ENCODE results near the gene SH2D1A.
A peak's percentile ranks its signal among the peaks of the same experiment; 100 is the strongest.

Gene SH2D1A

DNA sequence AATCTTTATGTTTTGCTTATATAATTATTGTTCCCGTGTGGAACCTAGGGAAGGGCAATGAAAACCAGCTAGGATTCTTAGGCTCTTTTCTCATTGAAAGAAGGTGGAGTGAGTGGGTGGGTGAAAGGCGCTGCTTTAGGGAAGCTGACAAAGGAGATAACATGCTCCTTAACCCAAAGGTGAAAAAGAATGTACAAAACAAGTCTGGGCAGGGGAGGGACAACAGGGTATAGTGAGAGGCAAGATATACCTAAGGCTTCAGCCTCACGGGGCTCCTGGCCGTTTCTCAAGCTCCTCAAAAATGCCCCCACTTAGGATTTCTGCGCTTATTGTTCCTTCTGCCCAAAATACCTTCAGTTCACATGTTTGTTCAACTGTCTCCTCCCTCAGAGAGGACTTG is 1.8 kb downstream of the SH2D1A start:
- DNase-seq: no peak
- in situ Hi-C loops (cut with MboI; ENCODE audit: low pct_unique_long_range_greater_than_20kb, low sequenced_read_pairs): no loop called here

DNA sequence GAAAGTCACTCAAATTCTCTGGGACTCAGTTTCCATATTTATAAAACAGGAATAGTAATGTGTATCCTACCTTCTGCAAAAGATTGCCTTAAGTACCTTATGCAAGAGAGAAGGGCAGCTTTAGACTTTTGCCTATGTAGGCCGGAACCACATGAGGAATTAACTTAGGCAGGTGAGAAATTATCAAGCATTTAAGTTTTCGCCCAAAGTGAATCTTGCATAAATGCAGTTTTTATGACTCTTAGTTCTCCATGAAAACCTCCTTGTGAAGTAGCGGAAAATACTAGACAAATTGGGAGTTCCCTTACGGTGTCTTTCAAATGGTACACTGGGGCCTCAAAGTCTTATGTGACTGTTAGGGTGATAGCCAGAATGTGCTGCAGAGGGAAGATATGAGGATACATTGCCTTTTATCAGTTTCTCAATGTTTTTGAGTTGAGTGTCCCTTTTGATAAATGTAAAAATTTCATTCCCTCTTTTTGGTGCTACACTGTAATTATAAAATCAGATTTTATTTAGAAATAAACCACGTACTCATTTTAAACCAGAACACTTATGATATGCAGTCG is 2.6 kb downstream of the SH2D1A start:
- in situ Hi-C loops (cut with MboI; ENCODE audit: low pct_unique_long_range_greater_than_20kb, low sequenced_read_pairs): no loop called here
- no peak for DNase-seq

DNA sequence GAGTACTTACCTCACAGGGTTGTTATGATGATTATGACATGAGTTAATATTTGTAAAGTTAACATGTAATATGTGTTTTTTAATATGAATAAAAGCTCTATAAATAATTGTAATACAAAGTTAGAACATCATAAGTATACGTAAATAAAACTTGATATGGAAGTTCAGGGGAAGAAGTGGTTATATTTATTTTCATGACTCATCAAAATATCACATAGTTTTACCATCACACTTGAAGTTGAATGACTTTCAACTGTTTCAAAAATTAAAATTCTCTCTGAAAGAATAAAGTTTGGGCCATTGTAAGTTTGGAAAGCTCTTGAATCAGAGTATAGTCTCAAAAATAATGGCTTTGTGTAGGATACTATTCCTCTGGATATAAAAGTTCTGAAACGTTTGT is 8.3 kb downstream of the SH2D1A start:
- DNase-seq: no peak
- in situ Hi-C loops (cut with MboI; ENCODE audit: low pct_unique_long_range_greater_than_20kb, low sequenced_read_pairs): no loop called here

DNA sequence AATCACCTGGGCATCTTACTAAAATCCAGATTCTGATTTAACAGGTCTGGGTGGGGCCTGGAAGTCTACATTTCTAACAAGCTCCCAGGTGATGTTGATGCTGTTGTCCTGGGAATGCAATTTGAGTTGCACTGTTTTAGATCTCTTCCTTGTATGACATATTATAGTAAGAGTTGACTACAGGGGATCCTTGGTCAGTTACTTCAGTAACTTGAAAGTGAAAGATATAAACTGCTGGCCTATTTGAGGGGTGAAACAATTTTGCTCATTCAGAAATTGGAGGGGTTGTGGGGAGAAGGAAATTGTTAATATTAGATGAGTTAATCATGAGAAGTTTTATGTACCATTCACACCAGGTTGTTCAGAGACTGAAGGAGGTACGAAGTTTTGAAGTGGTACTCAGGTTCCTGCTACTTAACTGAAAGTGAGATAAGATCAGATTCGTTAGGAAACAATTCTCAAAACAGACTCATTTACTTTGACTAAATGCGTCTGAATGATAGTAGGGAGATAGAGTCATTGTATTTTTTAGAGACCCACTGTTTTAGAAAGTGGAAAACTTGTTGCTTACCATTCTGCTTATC is 12.5 kb downstream of the SH2D1A start:
- DNase-seq: no peak
- in situ Hi-C loops (cut with MboI; ENCODE audit: low pct_unique_long_range_greater_than_20kb, low sequenced_read_pairs): no loop called here

DNA sequence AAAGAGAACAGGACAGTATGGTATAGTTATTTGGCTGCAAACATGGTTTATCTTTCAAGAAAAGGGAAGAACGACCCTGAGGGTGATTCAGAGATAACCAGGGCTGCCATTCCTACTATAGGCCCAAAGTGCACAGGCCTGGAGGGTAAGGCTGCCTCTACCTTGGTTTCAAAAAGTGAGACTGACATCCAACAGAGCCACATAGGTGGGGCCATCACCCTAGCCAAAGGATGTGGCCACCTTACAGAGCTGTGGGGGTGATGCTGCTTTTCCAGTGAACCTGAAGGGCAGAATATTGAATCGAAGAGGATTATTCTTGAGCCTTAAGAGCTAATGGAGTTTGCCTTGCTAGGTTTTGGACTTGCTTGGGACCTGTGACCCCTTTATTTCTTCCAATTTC is 15.7 kb downstream of the SH2D1A start:
- DNase-seq: no peak
- in situ Hi-C loops (cut with MboI; ENCODE audit: low pct_unique_long_range_greater_than_20kb, low sequenced_read_pairs): no loop called here

DNA sequence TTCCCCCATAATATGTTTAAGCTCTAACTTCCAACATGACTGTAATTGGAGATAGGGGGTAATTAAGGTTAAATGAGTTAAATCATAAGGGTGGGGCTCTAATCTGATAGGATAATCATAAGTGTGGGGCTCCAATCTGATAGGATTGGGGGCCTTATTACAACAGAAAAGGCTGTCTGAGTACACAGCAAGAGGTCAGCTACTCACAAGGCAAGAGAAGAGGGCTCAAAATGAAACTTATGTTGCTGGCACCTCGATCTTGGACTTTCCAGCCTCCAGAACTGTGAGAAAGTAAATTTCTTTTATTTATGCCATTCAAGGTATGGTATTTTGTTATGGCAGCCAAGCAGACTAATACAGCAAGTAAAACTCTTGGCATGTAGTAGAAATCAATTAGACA is 16.4 kb downstream of the SH2D1A start:
- no peak for DNase-seq
- in situ Hi-C loops (cut with MboI; ENCODE audit: low pct_unique_long_range_greater_than_20kb, low sequenced_read_pairs): no loop called here

DNA sequence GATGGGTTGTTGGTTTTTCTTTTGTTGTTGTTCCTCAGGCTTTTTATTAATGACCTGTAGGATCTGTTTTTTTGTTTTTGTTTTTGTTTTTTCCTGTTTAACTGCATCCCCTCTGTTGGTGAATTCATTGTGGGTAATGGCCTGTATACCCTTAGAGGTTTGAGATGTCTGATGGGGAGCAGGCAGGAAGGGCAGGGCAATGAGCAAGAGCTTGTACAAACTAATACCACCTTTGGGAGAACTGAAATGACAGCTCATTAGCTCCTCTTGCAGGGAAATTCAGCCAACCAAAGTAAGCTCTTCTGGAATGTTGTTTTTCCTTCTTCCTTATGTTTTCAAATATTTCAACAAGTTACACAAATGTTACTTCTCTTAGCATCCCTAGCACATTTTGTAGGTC is 23.4 kb downstream of the SH2D1A start:
- DNase-seq: no peak
- in situ Hi-C loops (cut with MboI; ENCODE audit: low pct_unique_long_range_greater_than_20kb, low sequenced_read_pairs): no loop called here

DNA sequence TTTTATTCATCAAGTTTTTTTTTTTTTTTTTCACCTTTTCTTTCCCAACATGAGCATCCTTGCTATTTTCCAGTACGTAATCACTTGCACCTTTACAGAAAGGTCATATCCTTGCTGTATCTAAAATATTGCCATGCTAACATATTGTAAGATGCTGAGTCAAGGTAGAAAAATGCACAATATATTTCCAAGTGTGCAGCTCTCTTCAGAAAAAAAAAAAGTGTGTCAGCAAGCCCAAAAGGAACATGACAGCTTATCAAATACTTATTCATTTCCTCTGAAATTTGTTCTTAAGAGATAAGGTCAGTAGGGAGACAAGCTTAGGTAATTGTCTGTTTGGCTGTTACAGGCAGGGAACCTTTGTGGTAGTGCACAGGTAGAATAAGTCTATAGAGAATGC is 27.0 kb downstream of the SH2D1A start:
- DNase-seq: no peak

DNA sequence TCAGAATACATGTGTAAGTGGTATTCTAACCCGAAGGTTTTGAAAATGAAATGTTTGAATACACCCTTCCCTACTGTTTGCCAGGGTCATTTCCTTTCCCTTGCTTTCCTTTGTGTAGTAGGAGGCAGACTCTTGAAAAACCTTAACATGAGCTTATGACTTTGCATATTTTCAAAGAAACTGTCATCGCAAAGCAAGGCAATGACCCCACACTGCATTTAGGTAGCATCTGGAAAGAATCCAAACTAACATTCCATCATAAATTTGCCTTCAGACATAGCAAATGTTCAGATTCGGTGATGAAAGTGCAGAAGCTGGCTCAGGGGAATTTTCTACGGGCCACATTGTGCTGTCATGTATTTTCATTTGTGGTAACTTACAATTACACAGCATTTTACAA is 32.3 kb downstream of the SH2D1A start:
- no peak for DNase-seq
- in situ Hi-C loops (cut with MboI; ENCODE audit: low pct_unique_long_range_greater_than_20kb, low sequenced_read_pairs): no loop called here

More for the DNA sequence above, 27.0 kb downstream of the SH2D1A start:
- in situ Hi-C loops (cut with MboI; ENCODE audit: low pct_unique_long_range_greater_than_20kb, low sequenced_read_pairs): no loop called here

DNA sequence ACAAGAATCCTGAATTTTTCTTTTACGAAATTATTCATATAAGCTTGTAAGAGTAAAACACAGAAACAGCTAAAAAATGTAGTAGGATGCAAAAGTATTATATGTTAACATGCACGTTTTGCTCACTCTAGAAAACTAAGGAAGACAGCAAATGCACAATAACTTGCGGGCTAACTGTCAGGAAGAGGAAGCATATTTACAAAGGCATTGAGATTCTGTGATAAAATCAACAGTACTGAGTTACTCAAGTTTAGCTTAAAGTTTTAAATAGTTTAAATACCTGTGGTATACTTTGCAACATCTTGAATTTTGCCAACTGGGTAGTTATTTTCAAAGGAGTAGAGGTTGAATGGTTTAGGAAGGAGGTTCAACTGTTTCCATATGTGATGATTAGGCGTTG is 37.0 kb downstream of the SH2D1A start:
- in situ Hi-C loops (cut with MboI; ENCODE audit: low pct_unique_long_range_greater_than_20kb, low sequenced_read_pairs): no loop called here
- DNase-seq: peak; percentile 49

DNA sequence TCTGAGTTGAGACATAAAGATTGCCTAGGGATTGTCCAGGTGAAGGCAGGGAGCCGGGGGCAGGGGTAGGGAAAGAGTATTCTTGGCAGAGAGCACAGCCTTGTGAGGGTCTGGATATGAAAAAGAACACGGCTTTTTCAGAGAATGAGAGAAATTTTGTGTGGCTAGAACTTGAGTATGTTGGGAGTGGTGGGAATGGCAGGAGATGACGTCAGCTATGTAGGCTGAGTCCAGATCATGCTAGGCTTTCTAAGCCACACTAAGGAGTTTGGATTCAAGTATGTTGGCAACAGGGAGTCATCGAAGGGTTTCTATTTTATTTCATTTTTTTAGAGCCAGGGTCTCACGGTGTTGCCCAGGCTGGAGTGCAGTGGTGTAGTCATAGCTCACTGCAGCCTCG is 40.0 kb downstream of the SH2D1A start:
- in situ Hi-C loops (cut with MboI; ENCODE audit: low pct_unique_long_range_greater_than_20kb, low sequenced_read_pairs): no loop called here
- DNase-seq: no peak

DNA sequence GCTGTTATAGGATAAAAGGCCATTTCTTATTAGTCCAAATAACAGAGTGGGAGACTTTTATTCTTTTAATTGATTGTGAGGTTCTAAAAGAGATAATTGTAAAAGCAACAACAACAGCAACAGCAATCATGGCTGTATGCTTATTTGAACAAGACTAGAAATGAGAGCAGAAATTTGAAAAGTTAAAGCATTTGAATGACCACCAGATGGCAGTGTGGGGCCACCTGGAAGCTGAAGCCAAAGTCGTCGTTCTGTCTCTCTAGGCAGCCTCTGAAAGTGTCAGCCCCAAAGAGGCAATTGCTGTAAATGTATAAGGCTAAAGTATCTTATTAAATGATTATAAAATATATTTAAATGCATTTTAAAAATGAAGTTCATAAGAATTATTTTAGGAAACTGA is 42.2 kb downstream of the SH2D1A start:
- in situ Hi-C loops (cut with MboI; ENCODE audit: low pct_unique_long_range_greater_than_20kb, low sequenced_read_pairs): no loop called here
- DNase-seq: peak; percentile 69

DNA sequence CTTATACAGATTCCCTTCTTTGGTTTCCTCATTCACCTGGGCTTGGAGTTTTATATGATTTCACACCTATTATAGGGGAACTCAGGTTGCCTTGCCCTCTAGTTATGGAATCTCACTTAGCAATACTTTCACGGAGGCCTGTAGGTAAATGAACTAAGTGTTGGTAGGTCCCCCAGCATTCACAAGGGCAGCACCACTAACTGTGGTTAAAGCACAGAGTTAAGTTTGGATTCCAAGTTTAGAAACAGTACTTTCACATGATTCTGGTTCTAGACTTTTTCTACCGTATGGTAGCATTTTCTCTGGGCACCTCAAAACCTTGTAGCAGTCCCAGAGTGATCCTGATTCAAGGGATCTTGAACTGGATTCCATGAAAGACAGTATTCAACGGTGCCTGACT is 46.4 kb downstream of the SH2D1A start:
- in situ Hi-C loops (cut with MboI; ENCODE audit: low pct_unique_long_range_greater_than_20kb, low sequenced_read_pairs): no loop called here
- DNase-seq: no peak

DNA sequence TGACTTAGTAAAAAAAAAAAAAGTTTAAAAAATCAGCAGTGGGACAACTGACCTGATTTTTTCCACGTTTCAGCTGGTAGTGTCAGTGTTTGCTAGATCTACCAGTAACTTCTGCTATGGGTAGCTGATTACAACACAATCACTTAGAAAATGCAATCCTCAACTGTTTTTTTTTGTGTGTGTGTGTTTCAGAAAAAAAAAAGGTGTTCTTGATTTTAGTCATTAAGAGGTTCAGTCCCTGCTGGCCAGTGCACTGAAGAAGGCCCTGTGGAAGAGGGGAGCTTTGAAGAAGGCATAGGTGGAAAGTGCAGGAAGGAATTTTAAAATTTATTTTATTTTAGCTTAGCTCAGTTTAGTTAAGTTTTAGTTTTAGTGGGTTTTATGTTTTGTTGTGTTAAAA is 46.9 kb downstream of the SH2D1A start:
- in situ Hi-C loops (cut with MboI; ENCODE audit: low pct_unique_long_range_greater_than_20kb, low sequenced_read_pairs): no loop called here
- no peak for DNase-seq

DNA sequence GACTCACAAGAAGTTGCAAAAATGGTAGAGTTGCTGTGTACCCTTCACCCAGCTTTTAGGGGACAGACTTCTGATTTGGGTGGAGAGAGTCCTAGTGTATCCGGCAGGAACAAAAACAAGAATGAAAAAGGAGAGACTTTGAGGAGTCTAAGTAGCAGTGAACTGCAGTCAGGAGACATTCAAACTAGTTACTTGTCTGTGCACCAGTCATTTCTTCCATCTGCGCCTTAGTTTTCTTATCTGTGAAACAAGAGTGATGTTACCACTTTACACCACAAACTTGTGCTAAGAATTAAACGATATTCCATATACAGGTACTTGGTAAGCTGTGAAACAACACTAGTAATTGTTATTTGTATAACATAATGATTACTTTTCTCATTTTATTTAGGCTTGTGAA is 47.3 kb downstream of the SH2D1A start:
- in situ Hi-C loops (cut with MboI; ENCODE audit: low pct_unique_long_range_greater_than_20kb, low sequenced_read_pairs): no loop called here
- DNase-seq: no peak

DNA sequence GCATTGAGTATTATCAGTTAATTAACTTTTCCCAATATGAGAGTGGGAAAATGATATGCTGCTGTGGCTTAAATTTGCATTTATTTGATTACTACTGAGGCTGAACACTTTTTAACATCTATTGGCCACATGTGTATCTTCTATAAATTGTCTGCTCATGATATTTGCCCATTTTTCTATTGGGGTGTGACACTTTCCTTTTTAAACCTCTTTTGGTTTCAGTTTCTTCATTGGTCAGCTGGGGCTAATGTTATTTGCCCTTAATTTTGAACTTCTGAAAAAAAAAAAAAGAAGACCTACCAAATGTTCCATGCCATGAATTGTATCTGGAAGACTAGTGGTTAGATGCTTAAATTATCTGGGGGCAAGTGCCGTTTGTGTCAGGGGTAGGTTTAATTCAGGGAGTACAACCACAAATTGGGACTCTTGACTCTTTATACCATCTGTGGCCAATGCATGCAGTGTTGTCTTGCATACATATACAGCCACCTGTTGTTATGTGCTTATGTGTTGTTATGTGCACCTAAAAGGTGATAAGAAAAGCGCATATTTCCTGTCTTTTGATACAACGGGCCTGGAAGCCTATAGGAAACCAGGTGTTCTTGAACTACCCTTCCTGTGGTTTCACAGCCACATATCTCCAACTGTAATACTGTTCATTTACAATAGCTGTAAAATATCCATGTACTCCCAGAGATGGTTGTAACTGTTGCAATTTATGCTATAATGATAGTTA is 49.0 kb downstream of the SH2D1A start:
- peak; percentile 4 for DNase-seq
- in situ Hi-C loops (cut with MboI; ENCODE audit: low pct_unique_long_range_greater_than_20kb, low sequenced_read_pairs): no loop called here

DNA sequence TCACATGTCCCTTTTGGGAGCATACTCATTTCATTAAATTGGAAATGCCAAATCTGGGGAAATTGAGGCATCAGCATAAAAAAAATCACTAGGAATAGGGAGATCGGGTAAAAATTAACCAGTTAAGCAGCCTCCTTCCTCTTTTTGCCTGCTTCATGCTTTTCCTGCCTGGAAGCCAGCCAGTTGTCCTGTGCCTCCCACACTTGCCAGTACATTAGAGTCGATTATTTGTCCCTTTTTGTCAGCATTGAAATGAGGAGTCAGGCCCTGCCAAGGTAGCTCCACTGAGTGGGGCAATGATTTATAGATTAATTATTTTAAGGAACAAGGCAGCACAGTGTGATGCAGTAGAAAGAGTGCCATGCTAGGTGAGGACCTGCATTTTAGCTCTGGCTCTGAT is 55.3 kb downstream of the SH2D1A start:
- DNase-seq: peak; percentile 46
- in situ Hi-C loops (cut with MboI; ENCODE audit: low pct_unique_long_range_greater_than_20kb, low sequenced_read_pairs): no loop called here

DNA sequence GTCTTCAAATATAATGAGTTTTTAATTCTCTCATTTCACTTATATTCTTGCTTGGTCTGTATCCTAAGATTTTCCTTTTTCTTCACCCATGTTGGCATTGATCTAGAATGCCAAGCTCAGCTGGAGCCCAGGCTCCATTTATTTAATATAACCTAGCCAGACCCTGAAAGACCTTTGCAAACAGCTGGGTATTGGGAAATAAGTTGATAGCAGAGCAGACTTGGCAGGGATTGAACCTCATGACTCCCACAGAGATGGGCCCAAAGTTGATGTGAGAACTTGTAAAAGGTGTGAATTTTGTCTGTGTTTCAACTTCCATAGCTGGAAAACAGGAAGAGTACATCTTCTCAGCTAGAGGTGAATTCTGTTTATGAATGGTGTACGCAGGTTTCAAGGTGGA is 59.5 kb downstream of the SH2D1A start:
- no peak for DNase-seq
- in situ Hi-C loops (cut with MboI; ENCODE audit: low pct_unique_long_range_greater_than_20kb, low sequenced_read_pairs): no loop called here

DNA sequence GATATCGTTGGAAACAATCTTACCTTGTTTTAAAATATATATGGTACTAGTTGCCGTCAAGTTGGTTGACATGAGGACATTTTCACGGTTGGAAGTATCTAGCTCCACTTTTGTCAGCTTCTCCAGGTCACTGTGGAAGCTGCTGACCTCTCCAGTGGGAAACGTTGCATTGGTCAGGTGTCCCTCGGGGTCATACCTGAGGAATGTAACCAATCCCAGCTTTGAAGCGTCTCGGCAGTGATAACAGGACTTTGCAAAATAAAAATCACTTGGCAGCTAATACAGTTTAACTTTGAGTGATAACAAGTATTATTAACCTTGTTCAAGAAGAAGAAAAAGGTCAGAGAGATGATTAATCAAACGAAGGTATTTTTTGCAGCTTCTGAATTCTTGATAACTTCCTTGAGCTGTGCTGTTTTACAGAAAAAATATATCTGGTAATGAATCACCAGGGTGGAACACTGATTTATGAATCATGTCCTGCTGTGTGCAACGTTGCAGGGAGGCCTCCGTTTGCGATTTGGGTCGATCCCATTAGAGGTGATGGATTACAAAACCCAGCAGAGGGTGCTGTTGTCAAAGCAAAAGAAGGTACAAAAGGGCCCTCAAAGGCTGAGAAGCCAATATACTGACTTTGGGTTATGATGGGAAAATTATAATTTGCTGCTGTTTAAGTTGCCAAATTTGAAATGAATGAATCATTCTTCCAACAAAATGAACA is 60.1 kb downstream of the SH2D1A start:
- in situ Hi-C loops (cut with MboI; ENCODE audit: low pct_unique_long_range_greater_than_20kb, low sequenced_read_pairs): no loop called here

DNA sequence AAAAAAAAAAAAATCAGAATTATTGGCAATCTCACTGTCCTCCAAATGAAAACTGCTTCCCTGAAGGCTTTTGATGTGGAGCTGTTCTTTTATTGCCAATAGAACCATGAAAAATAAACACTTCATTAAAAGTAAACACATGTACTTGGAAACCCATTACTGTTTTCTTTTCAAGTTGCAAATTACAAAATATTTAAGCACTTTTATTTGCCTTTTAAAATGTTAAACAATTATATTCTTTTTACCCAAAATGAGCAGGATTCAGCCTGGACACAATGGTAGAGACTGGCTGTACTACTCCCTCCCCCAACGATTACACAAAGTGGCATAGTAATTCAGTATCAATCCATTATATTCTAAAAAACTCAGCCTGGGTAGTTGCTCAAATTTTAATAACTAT is 60.9 kb downstream of the SH2D1A start:
- DNase-seq: no peak
- in situ Hi-C loops (cut with MboI; ENCODE audit: low pct_unique_long_range_greater_than_20kb, low sequenced_read_pairs): no loop called here

More for the DNA sequence above, 60.1 kb downstream of the SH2D1A start:
- DNase-seq: peak; percentile 77
